ENCODE measurements around the gene PSMA8.
"Not testable (repeated sequence)": the region's sequence is repeated elsewhere in the genome, so short reads cannot be mapped to it uniquely, and the experiment has no call there.

The PSMA8 gene

GRCh38 chr18:26133652-26134051, at the start of gene PSMA8:
Gene PSMA8, plus strand, starts transcription at chr18:26133869. Its CDS starts 97 bp downstream, at chr18:26133966.
- DNase-seq (ENCODE audit: low spot score): no peak

DNA sequence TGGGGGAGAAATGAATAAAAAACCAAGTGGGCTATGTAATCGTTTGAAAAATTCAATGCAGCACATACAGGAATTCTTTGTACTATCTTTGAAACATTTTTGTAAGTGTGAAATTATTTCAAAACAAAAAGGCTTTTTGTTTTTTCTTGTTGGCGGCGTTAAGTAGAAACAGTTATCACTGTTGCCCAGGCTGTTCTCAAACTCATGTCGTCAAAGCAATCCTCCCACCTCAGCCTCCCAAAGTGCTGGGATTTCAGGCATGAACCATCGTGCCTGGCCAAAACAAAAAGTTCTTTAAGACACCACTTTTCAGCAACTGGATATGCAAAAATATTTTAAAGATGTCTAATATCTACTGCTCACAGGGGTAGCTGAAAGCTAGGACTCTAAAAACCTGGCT, 48.6 kb upstream of the PSMA8 start:
- no peak for DNase-seq (ENCODE audit: low spot score)

GRCh38 chr18:26086959-26087358, 46.7 kb upstream of the PSMA8 start:
- no peak for DNase-seq (ENCODE audit: low spot score)

DNA sequence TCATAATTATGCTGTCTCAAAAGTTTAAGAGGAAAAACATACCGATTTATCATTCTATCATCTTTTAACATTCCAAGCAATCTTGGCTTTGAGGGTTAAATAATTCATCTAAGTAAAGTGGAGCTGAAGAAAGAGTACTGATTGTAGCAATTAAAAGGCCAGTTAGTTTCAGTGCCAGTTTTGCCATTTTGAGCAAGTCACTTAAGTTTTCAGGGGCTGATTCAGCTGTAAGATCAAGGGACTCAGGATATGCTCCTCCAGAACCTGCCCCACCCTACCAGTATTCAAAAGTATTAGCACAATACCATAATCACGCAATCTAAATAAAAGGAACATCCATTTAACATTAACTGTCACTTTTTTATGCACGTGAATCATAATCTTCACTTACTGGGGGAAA, 45.2 kb upstream of the PSMA8 start:
- no peak for DNase-seq (ENCODE audit: low spot score)

DNA sequence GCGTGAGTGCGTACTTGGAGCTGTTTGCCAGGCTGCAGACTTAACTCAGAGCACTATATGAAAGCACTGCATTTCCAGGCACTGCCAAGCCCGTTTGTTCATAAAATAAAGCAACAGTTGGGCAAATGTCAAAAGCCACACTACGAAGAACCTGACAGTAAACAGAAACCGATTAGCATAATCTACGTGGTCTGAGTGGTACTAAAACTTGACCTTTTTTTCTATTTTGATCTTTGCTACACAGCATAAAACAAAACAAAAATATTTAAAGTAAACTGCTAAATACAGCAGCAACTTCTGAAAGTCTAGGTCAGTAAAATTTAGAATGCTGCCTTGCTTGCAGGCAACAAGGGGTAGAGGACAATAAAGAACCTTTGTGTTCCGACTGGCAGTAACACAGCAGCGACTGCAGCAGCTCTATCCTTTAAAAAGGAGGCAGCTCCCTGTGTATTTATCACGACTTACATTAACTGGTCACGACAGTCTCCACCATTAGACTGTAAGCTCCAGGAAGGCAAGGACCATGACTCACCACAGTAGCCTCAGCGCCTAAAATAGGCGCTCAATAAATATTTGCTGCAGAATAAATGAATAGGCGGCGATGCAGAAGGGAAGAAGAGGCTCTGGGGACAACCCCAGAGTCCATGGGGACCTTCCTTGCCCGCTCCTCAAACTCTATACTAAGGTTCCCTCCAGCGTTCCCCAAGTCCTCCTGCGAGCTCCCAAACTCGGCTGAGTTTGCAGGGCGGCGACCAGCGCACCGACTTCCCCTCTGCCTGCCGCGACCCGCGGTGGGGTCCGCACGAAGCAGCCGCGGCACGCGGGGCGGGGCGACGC, 44.2 kb upstream of the PSMA8 start:
- DNase-seq (ENCODE audit: low spot score): peak; percentile 14

DNA sequence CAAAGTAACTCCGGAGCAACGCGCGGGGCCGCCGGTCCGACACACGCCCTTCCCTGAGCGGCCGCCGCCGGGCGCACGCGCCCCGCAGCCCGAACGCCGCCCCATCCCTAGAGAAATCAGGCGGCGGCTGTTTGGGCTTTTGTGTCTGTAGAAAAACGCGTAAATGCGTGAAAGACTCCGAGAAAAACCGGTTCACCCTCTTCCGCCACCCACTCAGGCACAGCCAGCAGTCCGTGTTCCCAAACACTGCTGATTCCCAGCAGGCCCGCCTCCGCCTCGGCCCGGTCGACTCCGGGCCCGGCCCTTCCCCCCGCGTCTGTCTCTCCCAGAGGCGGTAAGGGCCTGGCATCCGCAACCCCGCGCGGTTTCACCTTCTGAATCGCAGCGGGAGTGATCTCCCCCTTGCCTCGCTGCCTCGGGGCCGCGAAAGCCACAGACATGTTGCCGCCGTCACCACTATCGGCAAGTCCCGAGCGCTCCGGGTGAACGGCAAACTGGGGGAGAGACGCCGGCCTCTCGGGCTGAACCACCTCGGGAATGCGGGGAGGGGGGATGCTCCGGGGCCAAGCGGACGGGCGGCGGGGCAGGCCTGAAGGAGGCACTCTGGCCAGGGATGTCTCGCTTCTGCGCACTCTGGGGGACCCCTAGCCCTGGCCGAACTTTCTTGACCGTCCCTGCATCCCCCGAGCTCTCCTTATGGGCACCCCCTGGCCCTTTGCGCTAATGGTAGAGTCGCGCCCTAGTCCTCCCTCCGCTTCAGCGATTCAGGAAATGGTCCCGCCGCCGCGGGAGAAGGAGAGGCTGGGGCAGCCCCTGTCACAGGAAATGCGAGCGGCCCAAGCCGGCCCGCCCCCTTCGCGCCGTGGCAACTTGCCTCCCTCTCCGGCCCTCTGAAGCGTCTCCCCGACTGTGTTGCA, 43.3 kb upstream of the PSMA8 start, which contains the start of gene SS18:
TSS of gene SS18 (minus strand) at position 484 of the 917 bp plus-strand sequence. CDS start at position 440, 44 bp downstream.
- DNase-seq (ENCODE audit: low spot score): peak; percentile 91

DNA sequence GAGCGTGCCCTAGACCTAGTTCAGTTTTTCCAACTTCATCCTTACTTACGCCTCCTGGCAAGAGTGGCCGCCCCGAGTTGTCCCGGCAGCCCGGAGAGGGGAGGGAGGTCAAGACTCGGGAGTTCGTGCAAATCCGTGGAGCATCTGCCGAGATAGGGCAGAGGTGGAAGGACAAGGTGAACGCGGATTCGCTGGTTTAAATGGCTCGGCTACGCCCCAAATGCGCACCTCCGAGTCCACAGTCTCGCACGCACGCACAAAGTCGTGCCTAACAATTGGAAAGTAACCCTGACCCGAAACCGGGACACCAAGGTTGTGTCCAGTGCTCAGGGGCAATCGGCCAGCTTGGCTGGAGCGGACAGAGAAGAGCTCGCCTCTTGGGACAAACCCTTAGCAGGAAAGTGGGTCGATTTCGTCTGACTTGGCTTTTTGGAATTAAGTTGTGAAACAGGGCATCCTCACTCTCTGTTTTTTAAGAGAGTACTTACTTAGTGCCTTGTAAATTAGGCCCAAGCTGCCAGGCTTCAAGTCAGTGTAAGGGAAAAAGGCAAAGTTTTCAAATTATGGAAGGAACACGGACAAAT, 42.5 kb upstream of the PSMA8 start:
- DNase-seq (ENCODE audit: low spot score): peak; percentile 66

GRCh38 chr18:26096852-26097251, 36.8 kb upstream of the PSMA8 start:
- no peak for DNase-seq (ENCODE audit: low spot score)

DNA sequence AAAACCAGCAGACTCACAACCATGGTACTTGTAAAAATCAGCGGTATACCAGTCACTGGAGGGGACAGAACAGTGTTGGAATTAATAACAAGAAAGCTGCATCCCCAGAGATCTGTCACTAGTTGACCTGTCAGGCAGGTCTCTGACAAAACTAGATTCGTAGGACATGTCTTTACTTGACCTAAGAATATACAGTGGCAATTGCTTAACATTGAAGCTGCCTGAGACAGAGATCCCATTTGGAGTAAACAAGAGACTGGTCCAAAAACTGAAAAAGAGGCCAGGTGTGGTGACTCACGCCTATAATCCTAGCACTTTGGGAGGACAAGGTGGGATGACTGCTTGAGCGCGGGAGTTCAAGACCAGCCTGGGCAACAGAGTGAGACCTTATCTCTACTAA, 36.1 kb upstream of the PSMA8 start:
- DNase-seq (ENCODE audit: low spot score): no peak

DNA sequence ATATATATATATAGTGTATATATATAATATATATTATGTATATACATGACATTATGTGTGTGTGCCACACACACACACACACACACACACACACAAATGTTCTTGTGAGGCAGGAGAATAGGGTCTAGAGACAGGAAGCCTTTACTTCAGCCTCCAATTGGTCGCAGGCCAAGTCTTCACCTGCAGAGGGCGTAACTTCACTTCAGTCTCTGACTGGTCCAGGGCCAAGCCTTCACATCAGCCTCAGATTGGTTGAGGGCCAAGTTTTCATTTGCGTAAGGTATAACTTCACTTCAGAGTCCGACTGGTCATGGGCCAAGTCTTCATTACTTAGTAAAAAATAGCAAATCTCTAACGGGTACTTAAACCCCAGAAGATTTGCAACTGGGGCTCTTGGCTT, 30.1 kb upstream of the PSMA8 start:
- no peak for DNase-seq (ENCODE audit: low spot score)

DNA sequence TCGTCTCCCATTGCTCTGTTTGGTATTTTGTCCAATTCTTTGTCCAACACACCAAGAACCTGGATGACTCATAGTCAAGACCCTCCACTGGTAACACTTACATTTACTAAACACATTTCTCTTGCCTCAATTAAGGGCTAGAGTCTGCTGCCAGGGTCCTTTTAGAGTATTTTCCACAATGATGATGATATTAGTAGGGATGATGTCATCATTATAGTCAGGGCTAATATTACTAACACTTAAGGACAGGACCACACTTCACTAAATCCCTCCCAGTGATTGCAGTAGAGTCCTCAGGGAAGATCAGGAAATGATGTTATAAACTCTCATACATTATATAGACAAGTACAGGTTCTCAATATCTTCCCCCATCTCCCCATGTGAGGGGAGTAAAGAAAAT, 29.6 kb upstream of the PSMA8 start:
- DNase-seq (ENCODE audit: low spot score): no peak

DNA sequence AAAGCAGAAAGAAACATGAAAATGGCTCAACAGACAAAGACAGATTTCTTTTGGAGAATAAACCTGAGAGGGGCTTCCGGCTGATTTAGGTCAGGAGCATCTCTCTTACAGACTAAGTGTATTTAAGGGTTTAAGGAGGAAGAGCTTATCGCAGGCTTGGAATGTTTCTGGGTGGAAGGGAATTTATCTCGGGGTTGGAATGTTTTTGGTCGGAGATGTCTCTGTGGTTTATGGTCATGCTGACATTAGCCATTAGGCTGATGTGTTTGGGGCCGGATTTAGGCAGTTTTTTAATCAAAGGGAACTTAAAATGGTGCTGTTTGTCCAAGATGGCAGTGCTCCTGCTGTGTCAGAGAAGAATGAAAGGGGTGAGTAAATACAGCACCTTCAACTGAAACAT, 14.4 kb upstream of the PSMA8 start:
- DNase-seq (ENCODE audit: low spot score): no peak

- DNase-seq (ENCODE audit: low spot score): no peak
Observed at GRCh38 chr18:26121476-26121875, 12.2 kb upstream of the PSMA8 start.

GRCh38 chr18:26121994-26122393, 11.7 kb upstream of the PSMA8 start:
- not testable (repeated sequence) for DNase-seq (ENCODE audit: low spot score)

DNA sequence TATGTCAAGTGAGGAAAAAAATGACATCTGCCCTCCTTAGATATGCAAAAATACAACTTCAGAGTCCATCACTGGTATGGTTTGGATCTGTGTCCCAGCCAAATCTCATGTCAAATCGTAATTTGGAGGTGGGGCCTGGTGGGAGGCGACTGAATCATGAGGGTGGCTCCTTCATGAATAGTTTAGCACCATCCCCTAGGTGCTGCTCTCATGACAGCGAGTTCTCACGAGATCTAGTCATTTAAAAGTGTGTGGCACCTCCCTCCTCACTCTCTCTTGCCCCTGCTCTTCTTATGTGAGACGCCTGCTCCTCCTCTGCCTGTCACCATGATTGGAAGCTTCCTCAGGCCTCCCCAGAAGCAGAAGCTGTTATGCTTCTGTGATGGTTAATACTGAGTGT, 5.9 kb upstream of the PSMA8 start:
- DNase-seq (ENCODE audit: low spot score): no peak

GRCh38 chr18:26128192-26128591, 5.5 kb upstream of the PSMA8 start:
- not testable (repeated sequence) for DNase-seq (ENCODE audit: low spot score)

DNA sequence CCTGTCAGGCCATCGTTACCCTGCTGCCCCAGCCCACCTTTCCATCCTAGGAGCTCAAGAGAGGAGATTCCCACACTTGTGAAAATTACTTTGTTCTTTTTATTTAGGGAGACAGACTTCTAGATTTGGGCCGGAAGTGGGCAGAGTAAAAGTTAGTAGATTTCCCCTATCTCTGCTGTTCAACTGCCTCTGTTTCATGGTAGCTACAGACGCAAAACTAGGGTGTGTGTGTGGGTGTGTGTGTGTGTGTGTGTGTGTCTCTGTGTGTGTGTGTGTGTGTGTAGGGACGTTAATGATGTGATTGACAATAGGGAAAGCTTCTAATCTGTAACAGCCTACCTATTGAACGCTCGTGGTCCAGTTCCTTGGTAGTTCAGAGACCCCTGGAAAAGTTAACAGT, 438 bp downstream of the PSMA8 start:
- DNase-seq (ENCODE audit: low spot score): no peak

- DNase-seq (ENCODE audit: low spot score): no peak
Observed at GRCh38 chr18:26135548-26135947, 1.9 kb downstream of the PSMA8 start.

DNA sequence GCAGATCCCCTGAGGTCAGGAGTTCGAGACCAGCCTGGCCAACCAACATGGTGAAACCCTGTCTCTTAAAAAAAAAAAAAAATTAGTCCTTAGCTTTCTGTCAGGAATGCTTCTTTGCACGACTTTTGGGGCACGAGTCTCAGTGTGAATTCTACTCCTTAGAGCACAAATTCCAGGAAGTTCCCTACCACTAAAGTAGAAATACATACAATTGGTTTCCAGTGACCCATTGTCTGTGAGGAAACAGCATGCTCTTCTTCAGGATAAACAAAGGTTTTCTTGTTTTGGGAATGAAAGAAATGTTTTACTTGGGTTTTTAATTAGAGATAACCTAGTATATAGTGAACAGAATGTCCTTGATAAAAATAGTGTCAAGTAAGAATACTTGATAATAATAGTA, 23.7 kb downstream of the PSMA8 start:
- DNase-seq (ENCODE audit: low spot score): no peak

- DNase-seq (ENCODE audit: low spot score): peak; percentile 5
Observed at GRCh38 chr18:26159353-26159752, 25.7 kb downstream of the PSMA8 start.

DNA sequence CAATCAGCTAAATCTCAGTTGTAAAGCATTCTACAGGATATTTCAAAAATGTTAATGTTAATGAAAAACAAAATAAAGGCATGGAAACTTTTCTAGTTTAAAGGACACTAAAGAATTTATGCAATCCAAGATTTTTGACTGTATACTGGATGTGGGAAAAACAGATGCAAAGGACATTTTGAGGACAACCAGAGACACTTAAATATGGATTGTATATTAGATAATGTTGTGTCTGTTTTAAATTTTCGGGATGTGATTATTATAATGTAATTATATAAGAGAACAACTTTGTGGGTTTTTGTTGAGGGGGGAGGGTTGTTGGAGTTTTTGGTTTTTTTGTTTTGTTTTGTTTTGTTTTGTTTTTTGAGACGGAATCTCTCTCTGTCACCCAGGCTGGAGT, 30.9 kb downstream of the PSMA8 start:
- no peak for DNase-seq (ENCODE audit: low spot score)

DNA sequence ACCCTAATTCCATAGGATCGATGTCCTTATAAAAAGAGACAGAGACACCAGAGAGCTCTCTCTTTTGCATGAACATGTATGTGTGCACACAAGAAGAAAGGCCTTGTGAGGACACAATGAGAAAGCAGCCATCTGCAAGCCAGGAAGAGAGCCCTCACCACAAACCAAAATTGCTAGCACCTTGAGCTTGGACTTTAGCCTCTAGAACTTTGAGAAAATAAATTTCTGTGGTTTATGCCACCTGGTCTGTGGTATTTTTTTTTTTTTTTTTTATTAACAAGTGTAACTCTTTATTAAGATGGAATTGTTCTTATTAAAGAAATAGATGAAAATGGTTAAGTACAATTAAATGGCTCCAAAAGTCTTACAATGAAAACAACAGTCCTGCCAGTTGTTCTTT, 33.9 kb downstream of the PSMA8 start:
- not testable (repeated sequence) for DNase-seq (ENCODE audit: low spot score)

DNA sequence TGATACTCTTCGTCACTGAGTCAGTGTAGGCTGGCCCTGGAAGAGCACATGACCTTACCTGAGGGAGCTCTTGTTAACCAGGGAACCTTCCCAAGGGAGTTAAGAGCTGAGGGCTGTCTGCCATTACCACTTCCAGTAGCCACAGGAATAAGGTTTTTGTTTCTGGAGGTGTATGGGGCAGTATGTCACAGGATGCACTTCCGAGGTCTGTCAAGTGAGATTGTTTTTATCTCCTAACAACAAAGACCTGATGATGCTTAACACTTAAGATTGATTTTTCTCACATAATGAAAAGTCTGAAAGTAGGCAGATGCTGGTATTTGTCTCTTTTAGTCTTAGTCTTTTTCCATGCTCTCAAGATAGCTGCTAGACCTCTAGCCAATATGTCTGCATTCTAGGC, 41.8 kb downstream of the PSMA8 start:
- no peak for DNase-seq (ENCODE audit: low spot score)

Measured in LoVo (cell line).